Osteoblast (primary cell): Measurements from ENCODE around the gene DDX10. TPM values are rescaled to one million over a fixed set of nuclear protein-coding genes. Genes with fewer than 3 reads are reported as not detected.
A peak's percentile ranks its signal among the peaks of the same experiment; 100 is the strongest.

Experiments used
- DNase-seq: peaks from one replicate; pipeline ENCODE4 v3.0.0; 2011; ENCODE audit warnings: low spot score, mixed read lengths; ENCODE audit not compliant: insufficient read length; ENCODE audit errors: missing footprints
- H2AFZ ChIP-seq: 2 replicates; pipeline ENCODE4 v1.6.0; 2011; ENCODE audit warnings: mild to moderate bottlenecking, low read length
- H3K27ac ChIP-seq: 2 replicates; pipeline ENCODE4 v1.5.1; 2011; ENCODE audit warnings: mild to moderate bottlenecking, low read depth, low read length, moderate library complexity
- H3K27me3 ChIP-seq: 2 replicates; pipeline ENCODE4 v1.6.0; 2012; ENCODE audit warnings: mild to moderate bottlenecking, control low read depth, inconsistent platforms, low read length, moderate library complexity; ENCODE audit not compliant: insufficient read depth
- H3K36me3 ChIP-seq: 2 replicates; pipeline ENCODE4 v1.5.1; 2011; ENCODE audit warnings: mild to moderate bottlenecking, low read length, control low read depth, moderate library complexity; ENCODE audit not compliant: insufficient read depth
- H3K4me1 ChIP-seq: 2 replicates; pipeline ENCODE4 v1.5.1; 2011; ENCODE audit warnings: mild to moderate bottlenecking, low read length, control low read depth, moderate library complexity; ENCODE audit not compliant: insufficient read depth
- H3K4me2 ChIP-seq: 2 replicates; pipeline ENCODE4 v1.6.0; 2011; ENCODE audit warnings: mild to moderate bottlenecking, low read length; ENCODE audit not compliant: insufficient read depth
- H3K4me3 ChIP-seq: fragments of 200-600 bp; sonication (generic); 3 replicates; pipeline ENCODE4 v1.5.1; 2012; ENCODE audit warnings: mild to moderate bottlenecking, low read length, inconsistent platforms; ENCODE audit not compliant: insufficient read depth
- H3K79me2 ChIP-seq: 2 replicates; pipeline ENCODE4 v1.6.0; 2012; ENCODE audit warnings: mild to moderate bottlenecking, low read length, control low read depth, inconsistent platforms; ENCODE audit not compliant: insufficient read depth
- H3K9me3 ChIP-seq: 2 replicates; pipeline ENCODE4 v1.5.1; 2011; ENCODE audit warnings: low read depth, low read length, control low read depth
- H4K20me1 ChIP-seq: 2 replicates; pipeline ENCODE4 v1.6.0; 2012; ENCODE audit warnings: mild to moderate bottlenecking, low read length, control low read depth; ENCODE audit not compliant: insufficient read depth
- total RNA-seq: library from RNA; depleted of rRNA; stranded (reverse); fragments of >200 nt; gene quantifications from 2 replicates; pipeline ENCODE4 v1.2.3, GENCODE V29; 2012
- TF ChIP-seq, protein P1 (sequence below): IDR thresholded peaks from 2 replicates; pipeline ENCODE4 v1.5.1; 2011; ENCODE audit warnings: mild to moderate bottlenecking, low read depth, low read length, moderate library complexity; ENCODE audit errors: extremely low read depth

The DDX10 gene
- total RNA-seq, 1 donor = 16.6 TPM

DNA sequence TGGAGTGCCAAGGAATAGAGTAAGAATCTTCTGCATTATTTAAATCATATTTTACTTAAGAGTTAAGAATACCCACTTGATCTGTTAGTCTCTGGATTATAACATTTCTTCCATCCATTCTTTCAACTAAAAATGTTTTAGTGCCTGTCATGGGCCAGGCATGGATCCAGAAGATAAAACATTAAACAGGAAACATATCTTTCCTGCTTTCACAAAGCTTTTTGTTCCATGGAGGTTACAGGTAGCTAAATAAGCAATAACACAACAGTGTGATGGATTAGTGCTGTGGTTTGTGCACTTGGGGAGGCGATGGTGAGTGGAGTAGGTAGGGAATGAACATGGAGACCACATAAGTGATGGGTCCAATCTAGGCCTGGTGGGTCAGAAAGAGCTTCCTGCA, 258.5 kb downstream of the DDX10 start:
- TF ChIP-seq, protein P1, sequence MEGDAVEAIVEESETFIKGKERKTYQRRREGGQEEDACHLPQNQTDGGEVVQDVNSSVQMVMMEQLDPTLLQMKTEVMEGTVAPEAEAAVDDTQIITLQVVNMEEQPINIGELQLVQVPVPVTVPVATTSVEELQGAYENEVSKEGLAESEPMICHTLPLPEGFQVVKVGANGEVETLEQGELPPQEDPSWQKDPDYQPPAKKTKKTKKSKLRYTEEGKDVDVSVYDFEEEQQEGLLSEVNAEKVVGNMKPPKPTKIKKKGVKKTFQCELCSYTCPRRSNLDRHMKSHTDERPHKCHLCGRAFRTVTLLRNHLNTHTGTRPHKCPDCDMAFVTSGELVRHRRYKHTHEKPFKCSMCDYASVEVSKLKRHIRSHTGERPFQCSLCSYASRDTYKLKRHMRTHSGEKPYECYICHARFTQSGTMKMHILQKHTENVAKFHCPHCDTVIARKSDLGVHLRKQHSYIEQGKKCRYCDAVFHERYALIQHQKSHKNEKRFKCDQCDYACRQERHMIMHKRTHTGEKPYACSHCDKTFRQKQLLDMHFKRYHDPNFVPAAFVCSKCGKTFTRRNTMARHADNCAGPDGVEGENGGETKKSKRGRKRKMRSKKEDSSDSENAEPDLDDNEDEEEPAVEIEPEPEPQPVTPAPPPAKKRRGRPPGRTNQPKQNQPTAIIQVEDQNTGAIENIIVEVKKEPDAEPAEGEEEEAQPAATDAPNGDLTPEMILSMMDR = no peak
- Histone ChIP-seq H3K9me3 (no peaks in the 10 kb centered on the region), H3K4me1 (peaks cover 7% of the 10 kb centered on the region), H2AFZ (no peak overlapping the region), H3K79me2 (no peaks in the 10 kb centered on the region), H3K4me3 (no peak overlapping the region), H3K27me3 (no peaks in the 10 kb centered on the region), H3K27ac (no peak overlapping the region), H3K36me3 (no peaks in the 10 kb centered on the region), H4K20me1 (no peaks in the 10 kb centered on the region), H3K4me2 (no peak overlapping the region)
- DNase-seq = no peak

GRCh38 chr11:108926171-108926840, 261.4 kb downstream of the DDX10 start:
- H3K4me2 ChIP-seq = no peak overlapping the region
- H2AFZ ChIP-seq = no peak overlapping the region
- H3K4me3 ChIP-seq = no peak overlapping the region
- no peaks in the 10 kb centered on the region for H3K79me2 ChIP-seq
- DNase-seq = no peak
- H3K4me1 ChIP-seq = peaks cover 21% of the 10 kb centered on the region
- TF ChIP-seq, protein P1 = no peak
- no peaks in the 10 kb centered on the region for H3K27me3 ChIP-seq
- no peak overlapping the region for H3K27ac ChIP-seq
- no peaks in the 10 kb centered on the region for H3K9me3 ChIP-seq
- H4K20me1 ChIP-seq = no peaks in the 10 kb centered on the region
- no peaks in the 10 kb centered on the region for H3K36me3 ChIP-seq

DNA sequence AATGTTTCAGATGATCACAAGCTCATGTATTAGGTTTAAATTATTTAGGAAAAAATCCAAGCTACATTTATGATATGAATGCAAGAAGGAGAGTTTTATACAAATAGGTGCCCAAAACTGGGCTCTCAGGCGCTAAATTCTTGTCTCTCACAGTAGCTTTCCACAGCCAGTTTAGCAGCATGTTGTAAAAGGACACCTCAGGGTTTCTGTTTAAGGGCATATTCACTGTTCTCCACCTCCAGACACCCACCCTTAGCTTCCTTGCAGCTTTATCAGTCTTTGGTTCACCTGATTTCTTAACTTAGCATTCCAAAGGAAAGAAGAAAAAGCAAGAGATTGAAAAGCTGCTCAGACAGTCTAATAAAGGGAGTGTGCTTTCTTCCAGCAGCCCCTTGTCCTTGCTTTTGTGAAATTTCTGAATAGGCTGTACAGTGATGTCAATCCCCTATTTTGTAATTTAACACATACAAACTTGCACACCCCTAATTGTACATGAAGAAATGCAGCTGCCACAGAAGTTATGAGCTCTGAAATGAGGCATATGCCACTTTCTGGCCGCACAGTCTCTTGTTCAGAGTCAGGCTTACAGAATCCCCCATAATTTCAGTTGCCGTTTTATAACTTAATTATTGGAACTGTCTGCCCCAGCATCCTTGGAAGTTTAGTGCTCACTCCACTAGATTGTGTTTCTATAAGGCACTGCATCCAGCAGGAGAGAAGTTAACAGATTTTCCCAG, 262.1 kb downstream of the DDX10 start:
- peaks cover 28% of the 10 kb centered on the region for H3K4me1 ChIP-seq
- no peak overlapping the region for H3K4me3 ChIP-seq
- no peaks in the 10 kb centered on the region for H3K9me3 ChIP-seq
- H3K36me3 ChIP-seq = no peaks in the 10 kb centered on the region
- no peaks in the 10 kb centered on the region for H3K27me3 ChIP-seq
- TF ChIP-seq, protein P1 = no peak
- DNase-seq = no peak
- H3K27ac ChIP-seq = no peak overlapping the region
- no peak overlapping the region for H2AFZ ChIP-seq
- no peaks in the 10 kb centered on the region for H3K79me2 ChIP-seq
- H4K20me1 ChIP-seq = no peaks in the 10 kb centered on the region
- H3K4me2 ChIP-seq = no peak overlapping the region

- Histone ChIP-seq H3K4me2 (no peak overlapping the region), H3K27me3 (no peaks in the 10 kb centered on the region), H3K27ac (peak overlapping the region; percentile 69), H2AFZ (no peak overlapping the region), H3K4me1 (peaks cover 36% of the 10 kb centered on the region), H3K36me3 (no peaks in the 10 kb centered on the region), H3K4me3 (no peak overlapping the region), H3K79me2 (peaks cover 3% of the 10 kb centered on the region), H3K9me3 (no peaks in the 10 kb centered on the region), H4K20me1 (no peaks in the 10 kb centered on the region)
- no peak for DNase-seq
- TF ChIP-seq, protein P1 = no peak
These were observed 263.1 kb downstream of the DDX10 start for GRCh38 chr11:108927791-108928545.
